Endothelial cell of umbilical vein (primary cell): Measurements from ENCODE around the gene RIMS3. TPM values are rescaled to one million over a fixed set of nuclear protein-coding genes. Genes with fewer than 3 reads are reported as not detected.
"Not testable (repeated sequence)": the region's sequence is repeated elsewhere in the genome, so short reads cannot be mapped to it uniquely, and the experiment has no call there.

Source experiments
- BruUV-seq: library from RNA; stranded (reverse); fragments of 400-500 nt; replicated peaks from 2 replicates; lab custom pipeline; 2021; lab: Mats Ljungman, UMichigan
- CTCF ChIA-PET: fragments of 300-600, 350-600 bp; sonication (Branson Sonifier 250); formaldehyde crosslinking; loops from one replicate; lab custom pipeline; 2021; ENCODE audit warnings: antibody characterized with exemption, inconsistent platforms; lab: Charles Lee
- POLR2A ChIA-PET: fragments of 300-600, 350-600 bp; sonication (Branson Sonifier 250); formaldehyde crosslinking; loops from one replicate; lab custom pipeline; 2021; ENCODE audit warnings: antibody characterized with exemption, inconsistent platforms; lab: Charles Lee
- DNase-seq: peaks from one replicate; pipeline ENCODE4 v3.0.0-alpha.2; 2011; ENCODE audit warnings: low read depth, low spot score
- FAIRE-seq: peaks from 2 replicates; lab custom pipeline; 2011; peaks lifted over from hg19 to GRCh38; lab: Jason Lieb, UNC
- H2AFZ ChIP-seq: 2 replicates; pipeline ENCODE4 v1.6.0; 2012; ENCODE audit warnings: low read depth, low read length, control low read depth, inconsistent platforms
- H3K27ac ChIP-seq: 2 replicates; pipeline ENCODE4 v1.5.1; 2011; ENCODE audit warnings: low read depth, mild to moderate bottlenecking, control low read depth, low read length, moderate library complexity; ENCODE audit not compliant: insufficient read depth
- H3K27me3 ChIP-seq, 2 experiments: 2 replicates each; pipeline versions ENCODE4 v1.6.0 to v1.6.1; 2011; ENCODE audit warnings: low read length in 2 of 2, mixed read lengths in 1 of 2; ENCODE audit not compliant: control insufficient read depth in 2 of 2, insufficient read depth in 2 of 2
- H3K36me3 ChIP-seq, 2 experiments: 2 replicates in 1 of 2; 3 replicates in 1 of 2; pipeline ENCODE4 v1.5.1; 2011; ENCODE audit warnings: low read length in 2 of 2, mild to moderate bottlenecking in 1 of 2, moderate library complexity in 1 of 2; ENCODE audit not compliant: control insufficient read depth in 2 of 2, insufficient read depth in 2 of 2; ENCODE audit errors: extremely low read depth in 1 of 2
- H3K4me1 ChIP-seq: 3 replicates; pipeline ENCODE4 v1.5.1; 2011; ENCODE audit warnings: mild to moderate bottlenecking, low read length; ENCODE audit not compliant: control insufficient read depth, insufficient read depth; ENCODE audit errors: extremely low read depth
- H3K4me2 ChIP-seq: 2 replicates; pipeline ENCODE4 v1.6.1; 2011; ENCODE audit warnings: low read length, control low read depth, mixed read lengths; ENCODE audit not compliant: insufficient read depth
- H3K4me3 ChIP-seq, 3 experiments: fragments of 200-600 bp in 1 of 3; sonication (generic), shearing (Covaris generic) in 1 of 3; replicated peaks in 1 of 3; 2 replicates each; pipeline ENCODE4 v1.5.1; 2011 to 2016; ENCODE audit warnings: control low read depth in 3 of 3, low read length in 3 of 3, mild to moderate bottlenecking in 2 of 3, inconsistent platforms in 1 of 3, low read depth in 1 of 3, moderate library complexity in 1 of 3; ENCODE audit not compliant: insufficient read depth in 1 of 3
- H3K79me2 ChIP-seq: 2 replicates; pipeline ENCODE4 v1.6.0; 2012; ENCODE audit warnings: low read length, inconsistent platforms; ENCODE audit not compliant: control insufficient read depth, insufficient read depth
- H3K9ac ChIP-seq: replicated peaks from 2 replicates; pipeline ENCODE3; 2011; ENCODE audit warnings: low read length, control low read depth; ENCODE audit not compliant: insufficient read depth; ENCODE audit errors: extremely low read depth
- H3K9me1 ChIP-seq: replicated peaks from 3 replicates; pipeline ENCODE4 v1.6.0; 2011; ENCODE audit warnings: mild to moderate bottlenecking, low read length; ENCODE audit not compliant: control insufficient read depth, insufficient read depth; ENCODE audit errors: extremely low read depth
- H3K9me3 ChIP-seq: replicated peaks from 2 replicates; pipeline ENCODE4 v1.5.1; 2012; ENCODE audit warnings: low read length, inconsistent platforms; ENCODE audit not compliant: control insufficient read depth, insufficient read depth
- H4K20me1 ChIP-seq: replicated peaks from 2 replicates; pipeline ENCODE3; 2011; ENCODE audit warnings: mild to moderate bottlenecking, low read length; ENCODE audit not compliant: control insufficient read depth, insufficient read depth; ENCODE audit errors: extremely low read depth
- GATA2 ChIP-seq: IDR thresholded peaks from 2 replicates; pipeline ENCODE4 v1.7.0; 2011; ENCODE audit warnings: low read depth, mild to moderate bottlenecking, moderate library complexity, mixed read lengths, low read length; ENCODE audit not compliant: insufficient read length, insufficient read depth
- MAX ChIP-seq: IDR thresholded peaks from 2 replicates; pipeline ENCODE4 v1.6.1; 2011; ENCODE audit not compliant: insufficient read depth, insufficient read length
- dilution Hi-C: fragments of 300-500 bp; cut with MboI; formaldehyde crosslinking; loops from one replicate; pipeline ENCODE4 v1.15.0; 2019; ENCODE audit warnings: low sequenced_read_pairs; ENCODE audit not compliant: extremely low pct_ligation_motif_present
- intact Hi-C: fragments of 100-400 bp; cut with micrococcal nuclease; formaldehyde crosslinking; loops from one replicate; pipeline ENCODE4 v1.10.0; 2022
- polyA plus RNA-seq, 4 experiments: library from polyadenylated mRNA; depleted of rRNA in 3 of 4; stranded (reverse) in 3 of 4; unstranded in 1 of 4; fragments of >200 nt; gene quantifications; 2 replicates each; pipeline versions ENCODE4 v1.2.1 to v1.2.3, GENCODE V29; 2011 to 2012; ENCODE audit warnings: missing spikeins in 1 of 4
- total RNA-seq: library from RNA; stranded (reverse); gene quantifications from 2 replicates; pipeline ENCODE4 v1.2.3, GENCODE V29; 2021

RIMS3 gene
- total and polyA plus RNA-seq, 2 donors (not counting 3 experiments of a cell fraction or from before 2014, with no cell fraction given) = 0.14 to 0.15 TPM

- DNase-seq, H3K27ac ChIP-seq, H3K9ac ChIP-seq, H3K4me2 ChIP-seq, BruUV-seq, H4K20me1 ChIP-seq, H3K27me3 ChIP-seq, FAIRE-seq, H2AFZ ChIP-seq, intact Hi-C loops, H3K36me3 ChIP-seq, H3K9me1 ChIP-seq, H3K9me3 ChIP-seq, dilution Hi-C loops, H3K4me1 ChIP-seq, H3K4me3 ChIP-seq: not testable (repeated sequence)
- peaks cover 36% of the 10 kb centered on the region for H3K79me2 ChIP-seq
- POLR2A ChIA-PET = interaction anchor here (1.4 kb wide), 1 partner anchor 11 kb away, joined by 14 read pairs; the partner anchor contains the start of gene NFYC
- CTCF ChIA-PET = interaction anchor here (1.0 to 2.0 kb wide), 8 partner anchors 8 to 147 kb away, joined by 3 to 18 read pairs (median 4); partner anchors contain the start of gene NFYC
These were observed 37.3 kb upstream of the RIMS3 start for GRCh38 chr1:40702810-40703209.

GRCh38 chr1:40701684-40702083 is 36.2 kb upstream of the RIMS3 start:
- no peak for DNase-seq
- H4K20me1 ChIP-seq = peaks cover 3% of the 10 kb centered on the region
- H3K4me3 ChIP-seq = no peak overlapping the region
- H3K27ac ChIP-seq = no peak overlapping the region
- TF ChIP-seq GATA2 = no peak
- TF ChIP-seq MAX = no peak
- H3K9me1 ChIP-seq = no peaks in the 10 kb centered on the region
- no peak overlapping the region for H3K9ac ChIP-seq
- dilution Hi-C loops = no loop called here
- no peaks in the 10 kb centered on the region for H3K36me3 ChIP-seq
- no peak overlapping the region for H3K4me2 ChIP-seq
- CTCF ChIA-PET = interaction anchor here (1.4 to 1.6 kb wide), 2 partner anchors 10 to 67 kb away, joined by 3 to 5 read pairs; partner anchors contain the start of gene NFYC
- intact Hi-C loops = no loop called here
- no TSS peak for BruUV-seq
- peaks cover 5% of the 10 kb centered on the region for H3K4me1 ChIP-seq
- POLR2A ChIA-PET = interaction anchor here (2.0 kb wide), 1 partner anchor 10 kb away, joined by 6 read pairs; the partner anchor contains the start of gene NFYC
- no peak overlapping the region for H2AFZ ChIP-seq
- FAIRE-seq = no peak
- H3K79me2 ChIP-seq = peaks cover 48% of the 10 kb centered on the region
- no peaks in the 10 kb centered on the region for H3K9me3 ChIP-seq
- H3K27me3 ChIP-seq = no peaks in the 10 kb centered on the region
